Osteocyte (in vitro differentiated cells): Measurements from ENCODE around the gene MYH10. TPM values are rescaled to one million over a fixed set of nuclear protein-coding genes. Genes with fewer than 3 reads are reported as not detected.

Experiments used
- DNase-seq: peaks from one replicate; pipeline ENCODE4 v3.0.0; 2021; ENCODE audit warnings: mixed read lengths; ENCODE audit not compliant: unreplicated experiment; ENCODE audit errors: extremely low spot score
- H3K27ac Mint-ChIP-seq: one replicate; pipeline ENCODE4 v1.8.0; 2021; ENCODE audit warnings: mild to moderate bottlenecking, mixed read lengths; ENCODE audit not compliant: unreplicated experiment
- H3K27me3 Mint-ChIP-seq: one replicate; pipeline ENCODE4 v1.8.0; 2021; ENCODE audit warnings: mixed read lengths; ENCODE audit not compliant: unreplicated experiment
- H3K36me3 Mint-ChIP-seq: one replicate; pipeline ENCODE4 v1.8.0; 2021; ENCODE audit warnings: mixed read lengths; ENCODE audit not compliant: unreplicated experiment
- H3K4me1 Mint-ChIP-seq: one replicate; pipeline ENCODE4 v1.8.0; 2021; ENCODE audit warnings: mixed read lengths; ENCODE audit not compliant: unreplicated experiment
- H3K4me3 Mint-ChIP-seq: one replicate; pipeline ENCODE4 v1.8.0; 2021; ENCODE audit warnings: mild to moderate bottlenecking, moderate library complexity, mixed read lengths; ENCODE audit not compliant: unreplicated experiment
- H3K9me3 Mint-ChIP-seq: one replicate; pipeline ENCODE4 v1.8.0; 2021; ENCODE audit warnings: mixed read lengths; ENCODE audit not compliant: unreplicated experiment
- CTCF ChIP-seq: fragments of 200-600 bp; sonication (generic); IDR thresholded peaks from 2 replicates; pipeline ENCODE4 v1.5.0; 2021; ENCODE audit warnings: antibody characterized with exemption, mild to moderate bottlenecking, moderate library complexity
- total RNA-seq: library from RNA; stranded (reverse); gene quantifications from 2 replicates; pipeline ENCODE4 v1.2.1, GENCODE V29; 2021

The MYH10 gene
- total RNA-seq, 1 donor from 2014 or later = 110 TPM

GRCh38 chr17:8659758-8660410 is 29.4 kb upstream of the MYH10 start:
- no peak for TF ChIP-seq CTCF
- Mint-ChIP-seq H3K9me3 (peaks cover 6% of the 10 kb centered on the region), H3K4me1 (no peaks in the 10 kb centered on the region), H3K27me3 (peaks cover 28% of the 10 kb centered on the region), H3K27ac (no peak overlapping the region), H3K36me3 (no peaks in the 10 kb centered on the region), H3K4me3 (no peak overlapping the region)
- DNase-seq = no peak

- no peak for DNase-seq
- no peaks in the 10 kb centered on the region for H3K4me1 Mint-ChIP-seq
- no peak overlapping the region for H3K27ac Mint-ChIP-seq
- H3K36me3 Mint-ChIP-seq = no peaks in the 10 kb centered on the region
- peaks cover 6% of the 10 kb centered on the region for H3K9me3 Mint-ChIP-seq
- H3K27me3 Mint-ChIP-seq = peaks cover 37% of the 10 kb centered on the region
- no peak overlapping the region for H3K4me3 Mint-ChIP-seq
- no peak for TF ChIP-seq CTCF
These were observed 28.3 kb upstream of the MYH10 start for GRCh38 chr17:8658810-8659209.

GRCh38 chr17:8656693-8657092 is 26.2 kb upstream of the MYH10 start:
- no peak overlapping the region for H3K4me3 Mint-ChIP-seq
- peaks cover 42% of the 10 kb centered on the region for H3K27me3 Mint-ChIP-seq
- TF ChIP-seq CTCF = no peak
- H3K36me3 Mint-ChIP-seq = no peaks in the 10 kb centered on the region
- H3K9me3 Mint-ChIP-seq = peaks cover 6% of the 10 kb centered on the region
- DNase-seq = no peak
- H3K4me1 Mint-ChIP-seq = no peaks in the 10 kb centered on the region
- no peak overlapping the region for H3K27ac Mint-ChIP-seq

GRCh38 chr17:8654822-8655221 is 24.3 kb upstream of the MYH10 start:
- TF ChIP-seq CTCF = no peak
- no peak for DNase-seq
- H3K36me3 Mint-ChIP-seq = no peaks in the 10 kb centered on the region
- H3K27ac Mint-ChIP-seq = no peak overlapping the region
- H3K27me3 Mint-ChIP-seq = peaks cover 38% of the 10 kb centered on the region
- H3K4me1 Mint-ChIP-seq = no peaks in the 10 kb centered on the region
- H3K9me3 Mint-ChIP-seq = peaks cover 6% of the 10 kb centered on the region
- H3K4me3 Mint-ChIP-seq = no peak overlapping the region

- DNase-seq = no peak
- H3K9me3 Mint-ChIP-seq = no peaks in the 10 kb centered on the region
- no peaks in the 10 kb centered on the region for H3K4me1 Mint-ChIP-seq
- H3K36me3 Mint-ChIP-seq = no peaks in the 10 kb centered on the region
- peaks cover 42% of the 10 kb centered on the region for H3K27me3 Mint-ChIP-seq
- no peak overlapping the region for H3K27ac Mint-ChIP-seq
- no peak overlapping the region for H3K4me3 Mint-ChIP-seq
- no peak for TF ChIP-seq CTCF
These were observed 20.5 kb upstream of the MYH10 start for GRCh38 chr17:8651013-8651412.
